Activated naive CD8-positive, alpha-beta T cell treated with anti-CD3 and anti-CD28 coated beads, Interleukin-2, amount 50 U/mL, for 24 hours (primary cell): ENCODE measurements around the gene PRKN.
"Not testable (repeated sequence)": the region's sequence is repeated elsewhere in the genome, so short reads cannot be mapped to it uniquely, and the experiment has no call there.

Experiments
- ATAC-seq: fragments of 150-1000 bp; cut with Tn5 transposase; one replicate; pipeline ENCODE4 v1.10.0; 2021
- DNase-seq: peaks from one replicate; pipeline ENCODE4 v3.0.0; 2021
- H3K27ac Mint-ChIP-seq: one replicate; pipeline ENCODE4 v1.8.0; 2021; ENCODE audit warnings: mild to moderate bottlenecking, mixed read lengths
- H3K27me3 Mint-ChIP-seq: one replicate; pipeline ENCODE4 v1.8.0; 2021; ENCODE audit warnings: mixed read lengths
- H3K36me3 Mint-ChIP-seq: one replicate; pipeline ENCODE4 v1.8.0; 2021; ENCODE audit warnings: low read depth, mixed read lengths
- H3K4me1 Mint-ChIP-seq: one replicate; pipeline ENCODE4 v1.8.0; 2021; ENCODE audit warnings: mixed read lengths
- H3K4me3 Mint-ChIP-seq: one replicate; pipeline ENCODE4 v1.8.0; 2021; ENCODE audit warnings: mild to moderate bottlenecking, moderate library complexity, mixed read lengths
- H3K9me3 Mint-ChIP-seq: one replicate; pipeline ENCODE4 v1.8.0; 2021; ENCODE audit warnings: mixed read lengths

Gene PRKN

DNA sequence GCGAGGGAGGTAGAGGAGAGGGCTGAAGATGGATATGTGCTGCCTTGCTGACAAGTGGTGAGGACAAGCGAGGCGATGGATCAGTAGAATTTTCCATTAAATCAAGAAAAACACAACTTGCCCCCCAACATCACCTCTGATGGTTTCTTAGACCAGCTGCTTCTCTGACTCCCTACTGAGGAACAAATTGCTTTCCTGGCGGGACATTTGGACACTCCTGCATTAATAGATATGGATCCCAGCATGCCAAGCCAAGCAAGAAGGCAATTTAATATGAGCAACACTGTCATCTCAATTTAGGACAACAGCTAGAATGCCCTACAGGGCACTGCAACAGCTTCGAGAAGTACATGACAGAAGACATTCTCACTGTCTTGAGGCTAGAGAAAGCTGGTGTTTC, 1205.3 kb downstream of the PRKN start:
- H3K9me3 Mint-ChIP-seq: no peaks in the 10 kb centered on the region
- H3K27ac Mint-ChIP-seq: no peak overlapping the region
- DNase-seq (no peak), ATAC-seq (no peak)
- H3K4me3 Mint-ChIP-seq: no peak overlapping the region
- H3K4me1 Mint-ChIP-seq: no peaks in the 10 kb centered on the region
- H3K27me3 Mint-ChIP-seq: no peaks in the 10 kb centered on the region
- H3K36me3 Mint-ChIP-seq: no peaks in the 10 kb centered on the region

DNA sequence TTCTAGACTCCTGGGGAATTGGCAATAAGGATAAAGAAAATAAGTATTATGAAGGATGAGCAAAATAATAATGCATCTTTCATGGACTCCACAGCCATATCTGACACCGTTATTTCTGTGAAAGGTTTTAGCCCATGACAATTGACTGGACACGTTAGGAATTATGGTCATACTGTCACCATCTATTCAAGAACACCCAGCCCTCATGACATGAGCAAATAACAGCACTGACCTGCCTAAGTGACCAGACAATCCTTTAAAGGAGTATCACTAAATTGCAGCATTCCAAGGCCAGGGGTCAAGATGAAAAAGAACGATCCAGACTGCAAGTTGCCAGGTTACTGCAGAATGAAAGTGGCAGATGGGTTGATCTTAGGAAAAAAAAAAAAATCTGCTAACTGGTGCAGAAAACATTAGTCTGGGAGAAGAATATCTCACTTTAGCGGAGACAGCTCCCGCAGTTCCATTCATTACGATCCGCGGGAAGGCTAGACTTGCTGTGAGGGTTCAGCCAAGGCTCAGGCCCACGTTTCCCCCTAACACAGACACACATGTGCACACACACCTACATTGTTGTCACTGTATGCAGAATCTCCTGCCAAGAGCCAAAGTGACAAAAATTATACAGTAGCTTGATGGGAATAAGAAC, 1216.0 kb downstream of the PRKN start:
- Mint-ChIP-seq H3K4me3 (no peak overlapping the region), H3K9me3 (peaks cover 5% of the 10 kb centered on the region), H3K27me3 (no peaks in the 10 kb centered on the region), H3K36me3 (no peaks in the 10 kb centered on the region), H3K27ac (no peak overlapping the region), H3K4me1 (no peaks in the 10 kb centered on the region)
- DNase-seq: no peak
- no peak for ATAC-seq

GRCh38 chr6:161508341-161508740, 1219.2 kb downstream of the PRKN start:
- ATAC-seq (no peak), DNase-seq (no peak)
- H3K4me3 Mint-ChIP-seq: no peak overlapping the region
- H3K4me1 Mint-ChIP-seq: no peaks in the 10 kb centered on the region
- H3K27me3 Mint-ChIP-seq: no peaks in the 10 kb centered on the region
- H3K36me3 Mint-ChIP-seq: no peaks in the 10 kb centered on the region
- H3K27ac Mint-ChIP-seq: no peak overlapping the region
- H3K9me3 Mint-ChIP-seq: peaks cover 9% of the 10 kb centered on the region

DNA sequence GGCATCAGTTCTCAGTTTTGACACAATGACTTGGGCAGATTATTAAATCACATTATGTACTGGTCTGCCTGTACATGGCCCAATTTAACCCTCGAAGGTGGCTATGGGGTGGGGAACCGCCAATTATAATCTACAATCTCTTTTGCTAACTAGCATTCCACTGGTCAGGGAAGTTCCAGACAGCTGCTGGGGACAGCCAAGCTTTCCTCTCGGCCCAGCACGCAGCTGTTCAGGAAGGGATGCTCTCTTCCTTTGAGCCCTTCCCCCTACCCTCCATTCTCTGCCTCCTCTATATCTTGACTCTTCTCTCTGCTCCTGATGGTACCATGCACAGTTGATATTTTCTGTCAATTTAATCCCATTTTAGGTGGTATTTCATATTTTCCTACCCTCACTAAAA, 1220.2 kb downstream of the PRKN start:
- ATAC-seq (no peak), DNase-seq (no peak)
- Mint-ChIP-seq H3K27ac (no peak overlapping the region), H3K4me3 (no peak overlapping the region), H3K36me3 (no peaks in the 10 kb centered on the region), H3K9me3 (peaks cover 9% of the 10 kb centered on the region), H3K4me1 (no peaks in the 10 kb centered on the region), H3K27me3 (no peaks in the 10 kb centered on the region)

- DNase-seq (no peak), ATAC-seq (no peak)
- Mint-ChIP-seq H3K27me3 (no peaks in the 10 kb centered on the region), H3K27ac (no peak overlapping the region), H3K4me3 (no peak overlapping the region), H3K36me3 (no peaks in the 10 kb centered on the region), H3K4me1 (no peaks in the 10 kb centered on the region), H3K9me3 (peaks cover 8% of the 10 kb centered on the region)
Measured at GRCh38 chr6:161503570-161503969, 1224.0 kb downstream of the PRKN start.

DNA sequence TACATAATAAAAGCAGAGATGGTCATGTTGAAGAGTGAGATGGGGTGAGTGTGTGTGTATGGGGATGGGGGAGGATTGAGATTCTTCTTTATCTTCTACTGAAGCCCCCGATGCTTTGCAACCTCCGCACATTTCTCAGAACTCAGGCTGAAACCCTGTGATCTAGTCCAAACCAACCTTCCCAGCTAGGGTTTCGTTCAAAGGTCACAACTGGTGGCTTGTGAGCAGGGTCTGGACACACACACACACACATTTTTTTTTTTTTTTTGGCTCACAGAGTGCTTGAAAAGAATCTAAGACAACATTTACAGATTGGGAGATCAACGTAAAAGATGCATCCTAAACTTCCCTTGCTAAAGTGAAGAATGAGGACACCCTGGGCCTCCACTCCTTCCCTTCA, 1228.7 kb downstream of the PRKN start:
- DNase-seq: no peak
- H3K9me3 Mint-ChIP-seq: no peaks in the 10 kb centered on the region
- ATAC-seq: no peak
- H3K27ac Mint-ChIP-seq: no peak overlapping the region
- no peaks in the 10 kb centered on the region for H3K27me3 Mint-ChIP-seq
- H3K4me3 Mint-ChIP-seq: no peak overlapping the region
- H3K36me3 Mint-ChIP-seq: no peaks in the 10 kb centered on the region
- H3K4me1 Mint-ChIP-seq: no peaks in the 10 kb centered on the region

GRCh38 chr6:161498359-161498758, 1229.2 kb downstream of the PRKN start:
- ATAC-seq (no peak), DNase-seq (no peak)
- Mint-ChIP-seq H3K36me3 (no peaks in the 10 kb centered on the region), H3K4me1 (no peaks in the 10 kb centered on the region), H3K9me3 (no peaks in the 10 kb centered on the region), H3K4me3 (no peak overlapping the region), H3K27ac (no peak overlapping the region), H3K27me3 (no peaks in the 10 kb centered on the region)

DNA sequence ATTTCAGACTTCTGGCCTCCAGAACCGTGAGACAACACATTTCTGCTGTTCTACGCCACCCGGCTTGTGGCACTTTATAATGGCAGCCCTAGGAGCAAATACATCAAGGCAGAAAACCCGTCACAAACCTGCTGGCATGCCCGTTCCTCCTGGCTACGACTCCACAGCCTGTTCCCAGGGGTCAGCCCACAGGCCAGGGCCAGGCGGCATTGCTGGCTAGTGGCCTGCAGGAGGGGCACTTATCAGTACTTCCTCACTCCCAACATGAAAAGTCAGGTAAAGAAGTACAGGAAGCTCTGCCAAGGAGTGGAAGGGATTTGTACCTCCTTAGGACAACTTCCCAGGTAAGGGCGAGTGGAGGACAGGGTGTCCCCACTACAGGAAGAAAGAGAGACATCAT, 1230.6 kb downstream of the PRKN start:
- Mint-ChIP-seq H3K27ac (no peak overlapping the region), H3K4me1 (no peaks in the 10 kb centered on the region), H3K9me3 (no peaks in the 10 kb centered on the region), H3K36me3 (no peaks in the 10 kb centered on the region), H3K4me3 (no peak overlapping the region), H3K27me3 (no peaks in the 10 kb centered on the region)
- DNase-seq (no peak), ATAC-seq (no peak)

DNA sequence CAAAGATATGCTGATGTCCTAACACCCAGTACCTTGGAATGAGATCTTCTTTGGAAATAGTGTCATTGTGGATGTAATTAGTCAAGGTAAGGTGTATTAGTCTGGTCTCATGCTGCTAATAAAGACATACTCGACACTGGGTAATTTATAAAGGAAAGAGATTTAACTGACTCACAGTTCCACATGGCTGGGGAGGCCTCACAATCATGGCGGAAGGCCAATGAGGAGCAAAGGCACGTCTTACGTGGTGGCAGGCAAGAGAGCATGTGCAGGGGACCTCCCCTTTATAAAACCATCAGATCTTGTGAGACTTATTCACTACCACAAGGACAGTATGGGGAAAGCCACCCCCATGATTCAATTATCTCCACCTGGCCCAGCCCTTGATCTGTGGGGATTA, 1231.3 kb downstream of the PRKN start:
- not testable (repeated sequence) for H3K27me3 Mint-ChIP-seq, DNase-seq, H3K4me1 Mint-ChIP-seq, H3K27ac Mint-ChIP-seq, H3K9me3 Mint-ChIP-seq, H3K36me3 Mint-ChIP-seq, H3K4me3 Mint-ChIP-seq, ATAC-seq

DNA sequence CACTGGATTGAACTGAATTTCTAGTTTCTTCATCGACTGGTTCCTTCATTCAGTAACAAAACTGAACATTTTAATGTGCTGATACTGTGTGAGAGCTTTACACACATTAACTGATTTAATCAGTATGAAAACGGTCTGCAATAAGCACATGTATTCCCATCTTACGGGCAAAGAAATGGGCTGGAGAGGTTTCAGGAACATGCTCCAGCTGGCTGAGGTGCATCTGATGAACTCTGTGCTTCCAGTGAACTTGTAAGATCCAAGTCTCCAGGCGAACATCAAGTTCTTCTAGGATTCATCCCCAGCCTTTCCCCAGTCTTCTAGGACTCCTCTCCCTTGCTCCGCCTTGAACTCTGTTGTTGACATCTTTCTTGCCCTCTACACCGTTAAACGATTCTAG, 1233.0 kb downstream of the PRKN start:
- no peak for DNase-seq
- Mint-ChIP-seq H3K4me3 (no peak overlapping the region), H3K9me3 (no peaks in the 10 kb centered on the region), H3K4me1 (no peaks in the 10 kb centered on the region), H3K27ac (no peak overlapping the region), H3K36me3 (no peaks in the 10 kb centered on the region), H3K27me3 (no peaks in the 10 kb centered on the region)
- ATAC-seq: no peak

- Mint-ChIP-seq H3K4me3 (no peak overlapping the region), H3K27me3 (no peaks in the 10 kb centered on the region), H3K27ac (no peak overlapping the region), H3K9me3 (no peaks in the 10 kb centered on the region), H3K4me1 (no peaks in the 10 kb centered on the region), H3K36me3 (no peaks in the 10 kb centered on the region)
- no peak for DNase-seq
- no peak for ATAC-seq
Measured at GRCh38 chr6:161493576-161494118, 1233.9 kb downstream of the PRKN start.

GRCh38 chr6:161489626-161490306, 1237.8 kb downstream of the PRKN start:
- H3K4me3 Mint-ChIP-seq: no peak overlapping the region
- H3K27ac Mint-ChIP-seq: no peak overlapping the region
- no peak for DNase-seq
- no peaks in the 10 kb centered on the region for H3K9me3 Mint-ChIP-seq
- H3K27me3 Mint-ChIP-seq: peaks cover 2% of the 10 kb centered on the region
- H3K36me3 Mint-ChIP-seq: no peaks in the 10 kb centered on the region
- no peak for ATAC-seq
- no peaks in the 10 kb centered on the region for H3K4me1 Mint-ChIP-seq

DNA sequence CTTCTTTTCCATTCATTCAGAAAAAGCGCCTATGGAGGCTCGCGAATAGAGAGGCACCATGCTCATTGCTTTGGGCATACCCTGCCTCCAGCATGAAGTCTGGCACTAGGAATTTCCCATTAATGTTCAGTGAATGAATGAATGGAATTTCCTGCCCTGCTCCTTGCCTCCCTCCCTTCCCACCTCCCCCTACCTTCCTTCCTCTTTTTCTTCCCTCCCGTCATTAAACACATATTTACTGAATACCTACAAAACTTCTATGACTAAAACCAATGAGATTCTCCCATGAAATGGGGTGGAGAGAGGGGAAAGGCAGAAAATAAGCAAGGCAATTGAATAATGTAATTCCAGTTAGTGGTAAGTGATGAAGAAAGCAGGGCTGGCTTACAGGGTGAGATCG, 1239.9 kb downstream of the PRKN start:
- DNase-seq: no peak
- Mint-ChIP-seq H3K9me3 (no peaks in the 10 kb centered on the region), H3K27ac (no peak overlapping the region), H3K27me3 (peaks cover 2% of the 10 kb centered on the region), H3K36me3 (no peaks in the 10 kb centered on the region), H3K4me3 (no peak overlapping the region), H3K4me1 (no peaks in the 10 kb centered on the region)
- ATAC-seq: no peak

GRCh38 chr6:161487217-161487531, 1240.4 kb downstream of the PRKN start:
- no peaks in the 10 kb centered on the region for H3K9me3 Mint-ChIP-seq
- DNase-seq: no peak
- no peak for ATAC-seq
- no peak overlapping the region for H3K4me3 Mint-ChIP-seq
- no peaks in the 10 kb centered on the region for H3K4me1 Mint-ChIP-seq
- no peak overlapping the region for H3K27ac Mint-ChIP-seq
- H3K27me3 Mint-ChIP-seq: peaks cover 2% of the 10 kb centered on the region
- no peaks in the 10 kb centered on the region for H3K36me3 Mint-ChIP-seq

DNA sequence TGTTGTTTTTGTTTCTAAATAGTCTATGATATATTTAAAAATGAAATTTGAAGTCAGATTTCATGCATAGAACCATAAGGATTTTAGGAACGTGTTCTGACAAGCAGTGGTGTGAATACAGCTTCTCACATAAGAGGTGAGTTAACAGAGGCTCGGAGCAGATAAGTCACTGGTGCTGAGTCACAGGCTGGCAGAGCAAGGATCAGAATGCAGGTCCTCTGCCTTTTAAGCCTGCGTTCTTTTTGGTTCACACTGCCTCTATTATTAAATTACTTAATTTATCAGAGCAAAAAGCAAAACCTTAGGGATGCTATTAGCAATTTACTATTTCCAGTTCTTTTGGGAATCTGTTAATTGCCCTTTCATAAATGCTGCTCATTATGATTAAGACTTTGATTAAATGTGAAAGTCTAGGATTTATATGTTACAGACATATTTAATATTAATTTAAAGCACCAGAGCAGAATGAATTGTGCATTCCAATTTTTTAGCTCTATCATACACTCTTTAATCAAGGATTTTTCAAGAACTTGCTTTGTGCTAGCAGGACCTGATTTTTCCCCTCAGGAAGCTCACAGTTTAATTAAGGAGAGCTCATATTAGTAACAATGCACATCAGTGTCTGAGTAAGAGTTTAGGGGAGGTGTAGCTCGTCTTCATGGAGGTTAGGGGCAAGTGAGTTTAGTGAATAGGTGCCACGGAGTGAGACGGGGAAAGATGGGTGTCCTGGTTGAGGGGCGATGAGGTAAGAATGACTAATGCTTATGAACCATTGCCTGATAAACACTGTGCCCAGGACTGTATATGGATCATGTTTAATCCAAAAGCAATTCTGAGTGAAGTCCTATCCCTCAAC, 1241.0 kb downstream of the PRKN start:
- no peaks in the 10 kb centered on the region for H3K4me1 Mint-ChIP-seq
- H3K27me3 Mint-ChIP-seq: peaks cover 2% of the 10 kb centered on the region
- no peaks in the 10 kb centered on the region for H3K36me3 Mint-ChIP-seq
- H3K4me3 Mint-ChIP-seq: no peak overlapping the region
- H3K9me3 Mint-ChIP-seq: no peaks in the 10 kb centered on the region
- ATAC-seq (no peak), DNase-seq (no peak)
- H3K27ac Mint-ChIP-seq: no peak overlapping the region
